GM13977 (cell line): ENCODE measurements around the gene SLC12A8.

Source experiments
- DNase-seq: peaks from one replicate; pipeline ENCODE4 v3.0.0; 2012; ENCODE audit warnings: low spot score
- in situ Hi-C: fragments of 300-500 bp; cut with MboI; formaldehyde crosslinking; loops from one replicate; pipeline ENCODE4 v1.12.0; 2022; ENCODE audit warnings: low sequenced_read_pairs, low pct_unique_long_range_greater_than_20kb, mixed read lengths, inconsistent platforms; ENCODE audit not compliant: unreplicated experiment
- TF ChIP-seq, protein P1 (sequence below): IDR thresholded peaks from 2 replicates; pipeline ENCODE4 v1.5.1; 2012; ENCODE audit warnings: mild to moderate bottlenecking, control low read depth; ENCODE audit not compliant: insufficient read depth; ENCODE audit errors: extremely low read depth, missing control alignments

Gene SLC12A8

DNA sequence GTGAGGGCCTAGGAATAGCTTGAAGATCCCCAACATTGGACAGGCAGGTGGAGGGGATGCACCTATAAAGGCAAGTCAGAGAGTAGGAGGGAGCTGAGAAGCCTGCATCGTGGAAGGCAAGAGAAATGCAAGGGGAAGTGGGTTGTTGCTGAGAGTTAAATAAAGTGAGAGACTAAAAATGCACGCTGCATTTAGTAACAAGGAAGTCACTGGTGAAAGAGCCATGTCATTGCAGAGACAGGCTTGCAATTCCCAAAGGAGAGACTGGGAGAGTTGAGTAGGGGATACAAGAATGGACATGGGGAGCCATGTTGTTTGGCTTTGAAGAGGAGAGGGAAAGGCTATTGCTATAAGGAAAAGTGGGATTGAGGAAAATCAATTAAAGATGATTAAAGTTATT is 79.7 kb downstream of the SLC12A8 start:
- TF ChIP-seq, protein P1, sequence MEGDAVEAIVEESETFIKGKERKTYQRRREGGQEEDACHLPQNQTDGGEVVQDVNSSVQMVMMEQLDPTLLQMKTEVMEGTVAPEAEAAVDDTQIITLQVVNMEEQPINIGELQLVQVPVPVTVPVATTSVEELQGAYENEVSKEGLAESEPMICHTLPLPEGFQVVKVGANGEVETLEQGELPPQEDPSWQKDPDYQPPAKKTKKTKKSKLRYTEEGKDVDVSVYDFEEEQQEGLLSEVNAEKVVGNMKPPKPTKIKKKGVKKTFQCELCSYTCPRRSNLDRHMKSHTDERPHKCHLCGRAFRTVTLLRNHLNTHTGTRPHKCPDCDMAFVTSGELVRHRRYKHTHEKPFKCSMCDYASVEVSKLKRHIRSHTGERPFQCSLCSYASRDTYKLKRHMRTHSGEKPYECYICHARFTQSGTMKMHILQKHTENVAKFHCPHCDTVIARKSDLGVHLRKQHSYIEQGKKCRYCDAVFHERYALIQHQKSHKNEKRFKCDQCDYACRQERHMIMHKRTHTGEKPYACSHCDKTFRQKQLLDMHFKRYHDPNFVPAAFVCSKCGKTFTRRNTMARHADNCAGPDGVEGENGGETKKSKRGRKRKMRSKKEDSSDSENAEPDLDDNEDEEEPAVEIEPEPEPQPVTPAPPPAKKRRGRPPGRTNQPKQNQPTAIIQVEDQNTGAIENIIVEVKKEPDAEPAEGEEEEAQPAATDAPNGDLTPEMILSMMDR, result no peak
- peak; percentile 39 for DNase-seq
- in situ Hi-C loops, result no loop called here

DNA sequence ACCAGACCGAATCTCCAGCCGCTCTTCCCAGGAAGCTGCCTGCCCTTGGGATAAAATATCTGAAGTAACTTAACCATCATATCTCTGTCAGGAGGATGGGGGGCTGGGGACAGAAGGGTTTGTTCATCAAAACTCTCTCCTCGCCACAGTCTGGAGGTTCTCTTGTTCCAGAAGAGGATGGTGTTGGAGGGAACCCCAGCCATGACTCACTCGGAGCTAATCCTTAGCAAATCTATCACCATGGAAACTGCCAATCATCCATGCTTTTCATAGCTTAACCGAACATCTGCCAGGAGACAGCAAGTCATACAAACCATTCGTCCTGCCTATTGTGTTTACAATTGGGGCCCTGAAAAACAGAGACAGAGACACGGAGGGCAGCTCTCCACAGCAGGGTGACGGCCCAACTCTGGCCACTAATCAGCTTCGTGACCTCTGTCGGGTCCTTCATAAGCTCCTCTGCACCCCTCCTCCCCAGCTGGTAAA is 83.0 kb downstream of the SLC12A8 start:
- in situ Hi-C loops, result no loop called here
- DNase-seq, result no peak
- TF ChIP-seq, protein P1, result no peak

DNA sequence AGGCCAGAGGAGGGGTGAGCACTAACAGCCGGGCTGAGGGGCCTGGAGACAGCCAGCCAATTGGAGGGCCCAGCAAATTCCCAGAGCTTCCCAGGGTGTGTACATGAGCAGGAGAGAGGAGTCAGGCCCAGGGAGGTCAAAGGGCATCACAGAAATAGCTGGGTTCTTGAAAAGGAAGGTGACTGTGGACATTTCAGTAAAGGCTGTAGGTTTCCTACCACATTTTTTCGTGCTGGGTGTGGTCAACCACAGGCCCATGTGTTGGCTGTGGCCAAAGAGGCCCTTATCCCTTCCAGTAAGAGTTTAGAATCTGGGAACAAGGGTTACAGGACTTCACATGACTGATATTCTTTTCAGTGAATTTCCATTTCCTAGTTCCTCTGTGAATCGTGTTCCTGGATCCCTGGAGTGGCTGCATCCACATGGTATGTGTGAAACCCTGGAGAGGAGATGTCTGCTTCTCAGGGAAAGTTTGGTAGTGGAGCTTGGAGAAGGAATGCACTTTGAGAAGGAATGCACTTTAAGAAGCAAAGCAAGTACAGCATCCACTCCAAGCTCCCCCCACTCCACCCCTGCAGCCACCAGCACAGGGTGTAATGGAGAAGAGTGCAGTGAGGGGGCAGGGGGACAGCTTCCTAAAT is 83.6 kb downstream of the SLC12A8 start:
- DNase-seq, result no peak
- in situ Hi-C loops, result no loop called here

DNA sequence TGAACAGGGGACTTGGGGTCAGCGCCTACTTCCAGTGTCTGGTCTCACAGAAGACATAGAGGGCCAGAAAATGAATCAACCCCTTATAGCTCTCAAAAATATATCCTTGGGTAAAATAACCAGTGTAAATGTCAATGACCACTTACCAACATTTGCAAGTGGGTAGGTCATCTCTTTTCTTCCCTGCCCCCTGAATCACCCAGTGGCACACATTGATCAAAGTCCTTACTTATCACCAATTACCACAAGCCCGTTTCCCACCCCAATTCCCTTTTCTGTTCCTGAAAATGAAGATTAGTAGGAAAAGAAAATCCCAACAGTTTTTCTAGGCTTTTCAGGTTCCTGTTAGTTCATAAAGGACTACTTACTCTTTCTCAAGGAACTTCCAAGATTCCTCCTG is 86.2 kb downstream of the SLC12A8 start:
- DNase-seq, result no peak
- TF ChIP-seq, protein P1, result no peak
- in situ Hi-C loops, result no loop called here

More for the DNA sequence above, 83.6 kb downstream of the SLC12A8 start:
- TF ChIP-seq, protein P1, result no peak

DNA sequence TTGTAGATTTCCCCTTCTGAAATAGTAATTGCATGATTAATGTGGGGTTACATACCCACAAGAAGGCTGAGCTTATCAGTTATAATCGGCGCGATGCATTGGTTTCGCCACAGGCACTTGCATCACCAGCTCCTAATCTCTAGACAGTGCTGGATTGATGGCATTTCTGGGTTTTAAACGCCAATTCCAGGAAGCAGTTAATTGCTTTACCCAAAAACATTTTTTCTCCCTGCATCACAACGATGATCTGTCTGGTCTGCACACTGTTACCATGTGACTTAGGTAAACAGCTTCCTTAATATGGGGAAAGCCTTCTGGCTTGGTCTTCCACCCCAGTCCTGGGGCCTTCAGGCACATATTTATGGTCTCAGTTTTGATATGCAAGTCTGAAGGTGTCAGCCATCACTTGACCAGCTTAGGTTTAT is 86.7 kb downstream of the SLC12A8 start:
- DNase-seq, result no peak
- TF ChIP-seq, protein P1, result no peak
- in situ Hi-C loops, result no loop called here

DNA sequence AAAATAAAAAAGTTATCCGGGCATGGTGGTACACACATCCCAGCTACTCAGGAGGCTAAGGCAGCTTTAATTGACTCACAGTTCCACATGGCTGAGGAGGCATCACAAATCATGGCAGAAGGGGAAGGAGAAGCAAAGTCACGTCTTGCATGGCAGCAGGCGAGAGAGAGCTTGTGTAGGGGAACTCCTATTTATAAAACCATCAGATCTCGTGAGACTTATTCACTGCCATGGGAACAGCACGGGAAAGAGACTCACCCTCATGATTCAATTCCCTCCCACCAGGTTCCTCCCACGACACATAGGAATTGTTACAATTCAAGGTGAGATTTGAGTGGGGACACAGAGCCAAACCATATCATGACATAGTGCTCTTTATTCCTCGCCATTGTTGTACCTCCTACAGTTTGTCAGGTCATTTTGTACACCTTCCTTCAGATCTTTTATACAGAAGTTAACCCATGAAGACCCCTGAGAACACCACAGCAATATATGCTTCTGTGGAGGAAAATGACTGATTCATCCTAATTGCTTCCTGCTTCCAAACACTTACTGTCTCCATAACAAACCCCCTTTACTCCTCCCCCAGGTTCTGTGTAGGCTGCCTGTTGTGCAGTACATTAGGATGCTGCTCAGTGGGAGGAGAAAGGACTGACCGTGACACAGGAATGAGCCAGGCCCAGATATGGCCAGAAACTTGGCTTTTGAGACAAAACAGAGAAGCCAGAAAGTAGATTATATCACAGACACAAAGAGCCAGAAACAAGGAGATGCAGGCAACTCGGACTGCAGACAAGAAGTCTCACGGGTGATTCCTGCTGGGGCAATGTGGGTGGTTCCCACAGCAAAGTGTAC is 88.9 kb downstream of the SLC12A8 start:
- DNase-seq, result no peak
- TF ChIP-seq, protein P1, result no peak
- in situ Hi-C loops, result no loop called here
